SK-N-MC (cell line): Measurements from ENCODE around the gene ATP5ME.

Experiments used
- DNase-seq: peaks from one replicate; pipeline ENCODE4 v3.0.0-alpha.2; 2011; ENCODE audit warnings: low read depth, low spot score
- H3K27ac ChIP-seq: fragments of 200-600 bp; sonication (generic); 2 replicates; pipeline ENCODE4 v1.5.1; 2016; ENCODE audit warnings: mixed run types
- H3K36me3 ChIP-seq: fragments of 200-600 bp; sonication (generic); 2 replicates; pipeline ENCODE4 v1.6.1; 2017; ENCODE audit warnings: antibody characterized with exemption, low read length, mixed read lengths; ENCODE audit not compliant: insufficient read depth
- H3K4me3 ChIP-seq: fragments of 200-600 bp; sonication (generic); 2 replicates; pipeline ENCODE4 v1.5.1; 2016
- H3K9ac ChIP-seq: fragments of 200-600 bp; sonication (generic); 2 replicates; pipeline ENCODE4 v1.8.0; 2017; ENCODE audit warnings: mixed run types, mixed read lengths; ENCODE audit not compliant: insufficient read length
- H3K9me3 ChIP-seq: fragments of 200-600 bp; sonication (generic); 2 replicates; pipeline ENCODE4 v1.6.1; 2017; ENCODE audit warnings: low read depth, mild to moderate bottlenecking, antibody characterized with exemption, low read length, moderate library complexity, mixed read lengths
- EZH2 ChIP-seq: fragments of 200-600 bp; sonication (generic); IDR thresholded peaks from one replicate; pipeline ENCODE4 v1.6.1; 2017; ENCODE audit warnings: antibody characterized with exemption
- FOXP2 ChIP-seq: optimal IDR thresholded peaks from 2 replicates; pipeline ENCODE3; 2011; ENCODE audit warnings: mild to moderate bottlenecking, moderate library complexity; ENCODE audit not compliant: insufficient read depth; ENCODE audit errors: extremely low read length, control extremely low read depth
- POLR2AphosphoS5 ChIP-seq: IDR thresholded peaks from 2 replicates; pipeline ENCODE4 v1.6.1; 2012; ENCODE audit warnings: mild to moderate bottlenecking, low read depth, low read length, borderline replicate concordance

ATP5ME gene

DNA sequence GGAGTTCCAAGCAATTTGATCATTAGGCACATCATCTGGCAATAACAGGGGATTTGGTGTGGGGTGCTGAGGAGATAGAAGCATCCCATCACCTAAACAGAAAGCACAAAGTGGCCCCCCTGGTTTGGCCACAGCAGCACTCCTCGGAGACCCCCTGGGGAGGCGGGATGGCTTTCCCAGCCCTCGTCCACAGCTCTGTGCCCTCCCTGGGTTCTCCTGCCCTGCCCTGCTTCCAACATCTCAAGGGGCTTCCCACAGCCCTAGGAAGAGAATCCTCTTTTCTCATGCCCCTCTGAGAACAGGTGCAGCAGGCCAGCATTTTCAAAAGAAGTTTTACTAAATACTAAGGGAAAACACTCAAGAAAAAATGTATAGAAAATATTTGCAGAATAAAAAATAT lies 12.8 kb downstream of the ATP5ME start:
- TF ChIP-seq FOXP2 (no peak), POLR2AphosphoS5 (no peak), EZH2 (no peak)
- no peak overlapping the region for H3K4me3 ChIP-seq
- no peaks in the 10 kb centered on the region for H3K9me3 ChIP-seq
- H3K36me3 ChIP-seq, result no peaks in the 10 kb centered on the region
- no peak for DNase-seq
- H3K27ac ChIP-seq, result no peak overlapping the region
- H3K9ac ChIP-seq, result no peak overlapping the region

DNA sequence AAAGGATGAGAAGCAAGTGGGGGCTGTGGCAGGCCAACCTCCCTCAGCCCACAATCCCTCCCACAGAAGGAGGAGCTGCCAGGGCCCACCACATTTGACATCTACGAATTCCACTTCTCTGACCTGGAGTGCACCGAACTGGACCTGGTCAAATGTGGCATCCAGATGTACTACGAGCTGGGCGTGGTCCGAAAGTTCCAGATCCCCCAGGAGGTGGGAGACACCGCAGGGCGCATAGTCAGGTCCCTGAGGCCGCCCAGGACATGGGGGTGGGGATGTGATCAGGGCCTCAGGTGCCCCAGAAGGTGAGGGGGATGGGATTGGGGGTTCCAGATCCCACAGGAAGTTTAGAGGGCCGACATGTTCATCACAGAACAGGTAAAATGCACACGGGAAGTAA lies 13.7 kb downstream of the ATP5ME start:
- no peak overlapping the region for H3K9ac ChIP-seq
- H3K36me3 ChIP-seq, result no peaks in the 10 kb centered on the region
- no peaks in the 10 kb centered on the region for H3K9me3 ChIP-seq
- no peak overlapping the region for H3K27ac ChIP-seq
- H3K4me3 ChIP-seq, result no peak overlapping the region
- DNase-seq, result no peak
- TF ChIP-seq EZH2 (no peak), FOXP2 (no peak), POLR2AphosphoS5 (no peak)

DNA sequence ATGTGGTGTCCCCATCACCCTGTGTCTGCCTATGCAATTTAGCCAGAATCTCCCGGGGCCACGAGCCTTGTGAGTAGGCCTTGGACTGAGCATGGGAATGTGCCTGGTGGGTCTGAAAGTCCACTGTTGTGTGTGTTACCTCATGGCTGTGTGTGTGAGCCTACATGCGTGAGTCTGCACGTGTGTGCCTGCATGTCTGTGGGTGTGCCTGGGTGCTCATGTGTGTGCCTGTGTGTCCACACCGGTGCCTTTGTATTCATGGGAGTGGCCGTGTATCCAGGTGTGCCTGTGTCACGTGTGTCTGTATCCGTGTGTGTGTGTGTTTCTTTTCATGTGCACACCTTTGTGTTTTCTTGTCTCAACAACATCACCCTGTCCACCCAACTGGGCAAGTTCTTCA lies 14.2 kb downstream of the ATP5ME start:
- DNase-seq, result no peak
- Histone ChIP-seq H3K9ac (no peak overlapping the region), H3K4me3 (no peak overlapping the region), H3K36me3 (no peaks in the 10 kb centered on the region), H3K9me3 (no peaks in the 10 kb centered on the region), H3K27ac (no peak overlapping the region)
- TF ChIP-seq POLR2AphosphoS5 (no peak), EZH2 (no peak), FOXP2 (no peak)

DNA sequence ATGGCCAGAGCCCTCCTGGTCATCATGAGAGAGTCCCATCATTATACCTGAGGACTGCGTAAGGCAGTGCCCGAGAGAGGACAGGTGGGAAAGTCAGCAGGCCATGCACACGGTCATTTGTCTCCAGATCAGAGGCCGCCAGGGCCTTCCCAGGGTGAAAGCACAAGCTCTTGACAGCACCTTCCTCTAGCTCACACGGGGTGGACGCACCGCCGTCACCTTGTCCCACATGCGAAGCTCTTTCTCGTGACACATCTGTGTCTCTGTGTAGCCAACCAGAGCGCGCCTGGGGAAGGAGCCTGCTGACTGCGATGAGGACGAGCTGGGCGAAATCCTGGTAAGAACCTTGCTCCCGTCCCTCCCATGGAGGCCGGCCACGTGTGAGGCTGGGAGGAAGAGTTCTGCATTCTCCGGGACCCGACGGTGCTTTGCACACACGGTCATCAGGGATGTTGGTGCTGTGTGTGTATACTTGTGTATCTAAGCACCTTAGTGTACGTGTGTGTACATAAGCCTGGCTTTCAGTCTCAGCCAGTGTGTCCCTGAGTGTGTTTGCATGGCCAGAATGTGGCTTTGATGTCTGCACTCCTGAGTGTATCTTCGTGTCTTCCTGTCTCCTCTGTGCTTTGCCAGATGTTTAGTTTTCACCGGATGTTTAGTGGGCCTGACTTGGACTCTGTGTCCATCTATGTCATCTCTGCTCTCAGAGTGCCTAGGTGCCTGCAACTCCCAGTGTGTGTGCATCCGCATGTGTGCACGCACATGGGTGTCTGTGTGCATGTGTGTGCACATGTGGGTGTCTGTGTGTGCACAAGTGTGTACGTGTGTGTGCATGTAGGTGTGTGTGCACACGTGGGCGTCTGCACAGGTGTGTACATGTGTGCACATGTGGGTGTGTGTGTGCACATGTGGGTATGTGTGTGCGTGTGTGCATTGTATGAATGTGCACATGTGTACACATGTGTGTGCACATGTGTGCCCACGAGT lies 15.1 kb downstream of the ATP5ME start:
- TF ChIP-seq FOXP2, result no peak
- no peak for TF ChIP-seq POLR2AphosphoS5
- TF ChIP-seq EZH2, result no peak
- Histone ChIP-seq H3K27ac (no peak overlapping the region), H3K4me3 (no peak overlapping the region), H3K9me3 (no peaks in the 10 kb centered on the region), H3K9ac (no peak overlapping the region), H3K36me3 (no peaks in the 10 kb centered on the region)
- DNase-seq, result no peak

DNA sequence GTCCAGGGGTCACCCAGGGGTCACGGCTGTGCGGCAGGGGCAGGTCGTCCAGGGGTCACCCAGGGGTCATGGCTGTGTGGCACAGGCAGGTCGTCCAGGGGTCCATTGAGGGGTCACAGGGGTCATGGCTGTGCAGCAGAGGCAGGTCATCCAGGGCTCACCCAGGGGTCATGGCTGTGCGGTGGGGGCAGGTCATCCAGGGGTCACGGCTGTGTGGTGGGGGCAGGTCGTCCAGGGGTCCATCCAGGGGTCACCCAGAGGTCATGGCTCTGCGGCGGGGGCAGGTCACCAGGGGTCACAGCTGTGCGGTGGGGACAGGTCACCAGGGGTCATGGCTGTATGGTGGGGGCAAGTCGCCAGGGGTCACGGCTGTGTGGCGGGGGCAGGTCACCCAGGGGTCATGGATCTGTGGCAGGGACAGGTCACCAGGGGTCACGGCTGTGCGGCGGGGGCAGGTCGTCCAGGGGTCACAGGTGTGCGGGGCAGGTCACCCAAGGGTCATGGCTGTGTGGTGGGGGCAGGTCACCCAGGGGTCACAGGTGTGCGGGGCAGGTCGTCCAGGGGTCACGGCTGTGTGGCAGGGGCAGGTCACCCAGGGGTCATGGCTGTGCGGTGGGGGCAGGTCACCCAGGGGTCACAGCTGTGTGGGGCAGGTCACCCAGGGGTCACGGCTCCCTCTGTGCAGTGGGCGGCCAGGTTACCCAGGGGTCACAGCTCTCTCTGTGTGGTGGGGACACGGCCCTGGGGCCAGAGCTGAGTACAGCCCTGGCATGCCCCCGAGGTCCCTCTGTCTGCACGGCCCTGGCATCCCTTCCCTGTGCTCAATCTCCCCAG lies 16.0 kb downstream of the ATP5ME start:
- no peaks in the 10 kb centered on the region for H3K9me3 ChIP-seq
- no peak overlapping the region for H3K9ac ChIP-seq
- H3K27ac ChIP-seq, result no peak overlapping the region
- H3K4me3 ChIP-seq, result no peak overlapping the region
- no peak for TF ChIP-seq EZH2
- TF ChIP-seq FOXP2, result no peak
- TF ChIP-seq POLR2AphosphoS5, result no peak
- no peak for DNase-seq
- H3K36me3 ChIP-seq, result no peaks in the 10 kb centered on the region

DNA sequence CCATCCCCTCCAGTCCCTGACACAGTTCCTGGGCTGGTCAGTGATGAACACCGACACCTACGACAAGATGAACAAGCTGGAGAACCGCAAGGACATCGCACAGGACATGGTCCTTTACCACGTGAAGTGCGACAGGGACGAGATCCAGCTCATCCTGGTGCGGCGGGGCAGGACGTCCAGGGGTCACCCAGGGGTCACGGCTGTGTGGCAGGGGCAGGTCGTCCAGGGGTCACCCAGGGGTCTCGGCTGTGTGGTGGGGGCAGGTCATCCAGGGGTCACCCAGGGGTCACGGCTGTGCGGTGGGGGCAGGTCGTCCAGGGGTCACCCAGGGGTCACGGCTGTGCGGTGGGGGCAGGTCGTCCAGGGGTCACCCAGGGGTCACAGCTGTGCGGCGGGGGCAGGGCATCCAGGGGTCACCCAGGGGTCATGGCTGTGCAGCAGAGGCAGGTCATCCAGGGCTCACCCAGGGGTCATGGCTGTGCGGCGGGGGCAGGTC lies 16.7 kb downstream of the ATP5ME start:
- TF ChIP-seq FOXP2 (no peak), POLR2AphosphoS5 (no peak), EZH2 (no peak)
- Histone ChIP-seq H3K4me3 (no peak overlapping the region), H3K9ac (no peak overlapping the region), H3K9me3 (no peaks in the 10 kb centered on the region), H3K27ac (no peak overlapping the region), H3K36me3 (no peaks in the 10 kb centered on the region)
- no peak for DNase-seq

DNA sequence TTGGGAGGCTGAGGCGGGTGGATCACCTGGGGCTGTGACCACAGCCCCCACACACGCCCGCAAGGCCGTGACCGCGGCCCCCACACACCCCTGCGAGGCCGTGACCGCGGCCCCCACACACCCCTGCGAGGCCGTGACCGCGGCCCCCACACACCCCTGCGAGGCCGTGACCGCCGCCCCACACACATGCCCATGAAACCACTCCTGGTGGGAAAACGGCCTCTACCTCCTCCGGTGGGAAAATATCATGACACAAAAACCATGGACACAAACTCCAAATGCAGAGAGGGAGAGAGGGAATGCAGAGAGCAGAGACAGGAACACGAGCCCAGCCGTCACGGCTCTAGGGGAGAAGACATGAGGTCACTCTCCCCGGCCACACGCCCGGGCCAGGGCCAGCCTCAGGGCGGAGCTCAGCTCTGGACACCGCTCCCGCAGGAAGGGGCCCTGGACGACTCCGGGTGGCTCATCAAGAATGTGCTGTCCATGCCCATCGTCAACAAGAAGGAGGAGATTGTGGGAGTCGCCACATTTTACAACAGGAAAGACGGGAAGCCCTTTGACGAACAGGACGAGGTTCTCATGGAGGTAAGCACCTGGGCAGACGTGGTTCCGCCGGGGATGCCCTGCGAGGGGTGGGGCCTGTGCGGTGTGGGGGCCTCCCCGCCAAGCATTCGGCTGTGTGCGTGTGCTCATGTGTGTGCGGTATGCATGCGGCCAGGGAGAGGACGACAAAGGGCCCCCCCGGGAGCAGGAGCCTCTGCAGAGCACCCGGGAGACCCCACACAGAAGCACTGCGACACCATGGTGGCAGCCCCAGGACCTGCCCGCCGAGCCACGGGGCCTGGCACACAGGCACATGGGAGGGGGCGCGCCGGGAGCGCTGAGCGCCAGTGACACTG lies 17.4 kb downstream of the ATP5ME start:
- Histone ChIP-seq H3K36me3 (no peaks in the 10 kb centered on the region), H3K9ac (no peak overlapping the region), H3K4me3 (no peak overlapping the region), H3K27ac (no peak overlapping the region), H3K9me3 (no peaks in the 10 kb centered on the region)
- DNase-seq, result no peak
- no peak for TF ChIP-seq FOXP2
- TF ChIP-seq POLR2AphosphoS5, result no peak
- TF ChIP-seq EZH2, result no peak
